Gastrocnemius medialis (tissue), 4 donors: ENCODE measurements around the gene RNF223.

Experiments
- POLR2A ChIP-seq, 2 donors: fragments of 450-650 bp; IDR thresholded peaks; one replicate each; pipeline ENCODE4 v1.6.1; 2017; ENCODE audit warnings: antibody characterized with exemption in 2 of 2, mild to moderate bottlenecking in 2 of 2, moderate library complexity in 2 of 2
- TF ChIP-seq, protein P1 (sequence below), 5 experiments: fragments of 450-650 bp in 3 of 5; fragments of 200-600 bp in 2 of 5; sonication (generic) in 2 of 5; IDR thresholded peaks in 4 of 5; conservative IDR thresholded peaks in 1 of 5; 1 replicate in 4 of 5; 2 replicates in 1 of 5; pipeline ENCODE4 v1.5.1; 2016 to 2019; ENCODE audit warnings: antibody characterized with exemption in 5 of 5, mild to moderate bottlenecking in 3 of 5, moderate library complexity in 3 of 5

DNA sequence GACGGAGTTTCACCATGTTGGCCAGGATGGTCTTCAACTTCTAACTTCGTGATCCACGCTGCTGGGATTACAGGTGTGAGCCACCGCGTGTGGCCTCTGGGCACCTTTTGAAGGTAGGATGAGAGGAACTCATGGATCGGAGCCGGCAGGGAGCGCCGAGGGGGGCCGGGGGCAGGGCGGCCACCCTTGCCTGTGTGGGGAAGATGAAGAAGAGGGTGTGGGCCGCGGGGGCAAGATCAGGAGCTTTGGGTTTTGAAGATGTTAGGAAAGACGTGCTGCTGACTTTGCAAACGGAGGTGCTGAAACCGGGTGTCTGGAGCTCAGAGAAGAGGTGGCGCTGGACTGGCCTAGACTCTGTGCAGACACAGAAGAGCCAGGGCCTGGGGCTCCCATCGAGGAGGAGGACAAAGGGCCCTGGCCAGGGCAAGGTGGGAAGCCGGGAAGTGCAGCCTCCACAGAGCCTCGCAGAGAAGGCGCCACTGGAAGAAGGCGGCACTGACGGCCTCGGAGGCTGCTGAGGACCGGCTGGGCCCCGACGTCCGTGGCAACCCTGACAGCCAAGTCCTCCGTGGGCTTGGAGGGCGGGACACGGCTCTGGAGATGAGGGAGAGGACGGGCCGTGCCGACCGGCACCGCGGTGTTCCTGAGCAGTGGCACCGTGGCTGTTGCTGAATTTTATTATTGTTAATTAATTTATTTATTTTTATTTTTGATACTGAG lies 13.7 kb downstream of the RNF223 start:
- TF ChIP-seq, protein P1, sequence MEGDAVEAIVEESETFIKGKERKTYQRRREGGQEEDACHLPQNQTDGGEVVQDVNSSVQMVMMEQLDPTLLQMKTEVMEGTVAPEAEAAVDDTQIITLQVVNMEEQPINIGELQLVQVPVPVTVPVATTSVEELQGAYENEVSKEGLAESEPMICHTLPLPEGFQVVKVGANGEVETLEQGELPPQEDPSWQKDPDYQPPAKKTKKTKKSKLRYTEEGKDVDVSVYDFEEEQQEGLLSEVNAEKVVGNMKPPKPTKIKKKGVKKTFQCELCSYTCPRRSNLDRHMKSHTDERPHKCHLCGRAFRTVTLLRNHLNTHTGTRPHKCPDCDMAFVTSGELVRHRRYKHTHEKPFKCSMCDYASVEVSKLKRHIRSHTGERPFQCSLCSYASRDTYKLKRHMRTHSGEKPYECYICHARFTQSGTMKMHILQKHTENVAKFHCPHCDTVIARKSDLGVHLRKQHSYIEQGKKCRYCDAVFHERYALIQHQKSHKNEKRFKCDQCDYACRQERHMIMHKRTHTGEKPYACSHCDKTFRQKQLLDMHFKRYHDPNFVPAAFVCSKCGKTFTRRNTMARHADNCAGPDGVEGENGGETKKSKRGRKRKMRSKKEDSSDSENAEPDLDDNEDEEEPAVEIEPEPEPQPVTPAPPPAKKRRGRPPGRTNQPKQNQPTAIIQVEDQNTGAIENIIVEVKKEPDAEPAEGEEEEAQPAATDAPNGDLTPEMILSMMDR (IDR thresholded peaks at IDR 0.05 in 4 of 5, conservative IDR thresholded peaks at IDR 0.05 in 1 of 5) = no peak
- TF ChIP-seq POLR2A (IDR thresholded peaks at IDR 0.05) = no peak
